Stimulated activated CD8-positive, alpha-beta memory T cell treated with anti-CD3 and anti-CD28 coated beads, Interleukin-4, amount 100 ng/mL, for 48 hours (primary cell): ENCODE results near the gene GCNT4.

Experiments
- DNase-seq: peaks from one replicate; pipeline ENCODE4 v3.0.0-alpha.2; 2020

Gene GCNT4

GRCh38 chr5:75010838-75011237 lies 41.5 kb downstream of the GCNT4 start:
- no peak for DNase-seq

GRCh38 chr5:75009556-75010345 lies 42.6 kb downstream of the GCNT4 start:
- no peak for DNase-seq

GRCh38 chr5:75006865-75007822 lies 45.2 kb downstream of the GCNT4 start:
- DNase-seq = no peak

- DNase-seq = no peak
Observed at GRCh38 chr5:75005561-75005960, 46.8 kb downstream of the GCNT4 start.
